OCI-LY3 (cell line): ENCODE measurements around the gene PIP5K1B.
A peak's percentile ranks its signal among the peaks of the same experiment; 100 is the strongest.

ENCODE experiments used
- H2AFZ ChIP-seq: fragments of 200-600, 300-600 bp; shearing (Covaris generic); 2 replicates; pipeline ENCODE4 v1.6.0; 2014; ENCODE audit warnings: antibody characterized with exemption, low read depth, low read length
- H3K27ac ChIP-seq: fragments of 200-600, 300-600 bp; sonication (generic); 2 replicates; pipeline ENCODE4 v1.5.1; 2014; ENCODE audit warnings: mild to moderate bottlenecking, low read length, moderate library complexity, mixed read lengths
- H3K27me3 ChIP-seq: fragments of 200-600, 300-600 bp; sonication (generic); 2 replicates; pipeline ENCODE4 v1.6.1; 2014; ENCODE audit warnings: low read depth, low read length, mixed read lengths
- H3K36me3 ChIP-seq: fragments of 200-600, 300-600 bp; sonication (generic); replicated peaks from 2 replicates; pipeline ENCODE3; 2014; ENCODE audit warnings: low read depth, low read length, mixed read lengths
- H3K4me1 ChIP-seq: fragments of 300-600, 200-600 bp; sonication (generic); 2 replicates; pipeline ENCODE4 v1.6.1; 2014; ENCODE audit warnings: low read length, mixed read lengths
- H3K4me2 ChIP-seq: fragments of 200-600, 300-600 bp; sonication (generic); 2 replicates; pipeline ENCODE4 v1.6.1; 2014; ENCODE audit warnings: low read length, mixed read lengths
- H3K4me3 ChIP-seq: fragments of 300-600, 200-600 bp; sonication (generic); 2 replicates; pipeline ENCODE4 v1.5.1; 2014; ENCODE audit warnings: antibody characterized with exemption, mild to moderate bottlenecking, low read length, moderate library complexity
- H3K79me2 ChIP-seq: fragments of 300-600, 200-600 bp; shearing (Covaris generic); 2 replicates; pipeline ENCODE4 v1.6.1; 2014; ENCODE audit warnings: mild to moderate bottlenecking, low read length, mixed read lengths
- H3K9ac ChIP-seq: fragments of 300-600, 200-600 bp; shearing (Covaris generic); 2 replicates; pipeline ENCODE4 v1.6.0; 2014; ENCODE audit warnings: mild to moderate bottlenecking, low read length, moderate library complexity
- H3K9me3 ChIP-seq: fragments of 200-600, 300-600 bp; shearing (Covaris generic); 2 replicates; pipeline ENCODE4 v1.6.1; 2014; ENCODE audit warnings: low read length, mixed read lengths; ENCODE audit not compliant: insufficient read depth
- H4K20me1 ChIP-seq: fragments of 200-600, 300-600 bp; sonication (generic); 2 replicates; pipeline ENCODE4 v1.6.1; 2016; ENCODE audit warnings: low read length, mixed read lengths; ENCODE audit not compliant: insufficient read depth
- EZH2phosphoT487 ChIP-seq: fragments of 200-600 bp; shearing (Covaris generic); IDR thresholded peaks from 2 replicates; pipeline ENCODE4 v1.6.1; 2018; ENCODE audit warnings: antibody characterized with exemption, mixed run types, low read depth
- TF ChIP-seq, protein P1 (sequence below): fragments of 200-600, 300-600 bp; sonication (generic); IDR thresholded peaks from 2 replicates; pipeline ENCODE4 v1.5.1; 2014; ENCODE audit warnings: antibody characterized with exemption, low read length, low read depth

Gene PIP5K1B

DNA sequence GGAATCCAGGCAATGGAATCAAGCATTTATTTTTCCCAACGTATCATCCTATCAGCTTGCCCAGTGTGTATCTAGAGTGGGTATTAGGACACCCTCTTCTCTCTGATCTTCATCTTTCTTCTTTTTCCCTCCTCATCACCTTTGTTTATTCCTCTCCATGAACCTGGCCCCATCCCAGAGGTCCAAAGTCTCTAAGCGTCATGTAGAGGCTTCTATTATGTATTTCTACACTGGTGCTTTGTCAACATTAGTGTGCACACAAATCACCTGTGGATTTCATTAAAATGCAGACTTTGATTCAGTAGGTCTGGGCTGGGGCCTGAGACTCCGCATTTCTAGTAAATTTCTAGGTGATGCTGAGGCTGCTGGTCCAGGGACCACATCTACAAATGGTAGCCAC lies 19.8 kb upstream of the PIP5K1B start:
- Histone ChIP-seq H3K27ac (no peak overlapping the region), H3K9me3 (no peaks in the 10 kb centered on the region), H3K9ac (no peak overlapping the region), H3K27me3 (peaks cover 62% of the 10 kb centered on the region), H3K4me3 (peak overlapping the region; percentile 42; the same call in 1 of the 2 replicates), H4K20me1 (no peaks in the 10 kb centered on the region), H3K79me2 (no peaks in the 10 kb centered on the region), H3K4me2 (peak overlapping the region; percentile 65), H2AFZ (peak overlapping the region; percentile 88; the same call in 1 of the 2 replicates), H3K36me3 (no peaks in the 10 kb centered on the region), H3K4me1 (peaks cover 11% of the 10 kb centered on the region)
- TF ChIP-seq, protein P1, sequence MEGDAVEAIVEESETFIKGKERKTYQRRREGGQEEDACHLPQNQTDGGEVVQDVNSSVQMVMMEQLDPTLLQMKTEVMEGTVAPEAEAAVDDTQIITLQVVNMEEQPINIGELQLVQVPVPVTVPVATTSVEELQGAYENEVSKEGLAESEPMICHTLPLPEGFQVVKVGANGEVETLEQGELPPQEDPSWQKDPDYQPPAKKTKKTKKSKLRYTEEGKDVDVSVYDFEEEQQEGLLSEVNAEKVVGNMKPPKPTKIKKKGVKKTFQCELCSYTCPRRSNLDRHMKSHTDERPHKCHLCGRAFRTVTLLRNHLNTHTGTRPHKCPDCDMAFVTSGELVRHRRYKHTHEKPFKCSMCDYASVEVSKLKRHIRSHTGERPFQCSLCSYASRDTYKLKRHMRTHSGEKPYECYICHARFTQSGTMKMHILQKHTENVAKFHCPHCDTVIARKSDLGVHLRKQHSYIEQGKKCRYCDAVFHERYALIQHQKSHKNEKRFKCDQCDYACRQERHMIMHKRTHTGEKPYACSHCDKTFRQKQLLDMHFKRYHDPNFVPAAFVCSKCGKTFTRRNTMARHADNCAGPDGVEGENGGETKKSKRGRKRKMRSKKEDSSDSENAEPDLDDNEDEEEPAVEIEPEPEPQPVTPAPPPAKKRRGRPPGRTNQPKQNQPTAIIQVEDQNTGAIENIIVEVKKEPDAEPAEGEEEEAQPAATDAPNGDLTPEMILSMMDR: no peak

DNA sequence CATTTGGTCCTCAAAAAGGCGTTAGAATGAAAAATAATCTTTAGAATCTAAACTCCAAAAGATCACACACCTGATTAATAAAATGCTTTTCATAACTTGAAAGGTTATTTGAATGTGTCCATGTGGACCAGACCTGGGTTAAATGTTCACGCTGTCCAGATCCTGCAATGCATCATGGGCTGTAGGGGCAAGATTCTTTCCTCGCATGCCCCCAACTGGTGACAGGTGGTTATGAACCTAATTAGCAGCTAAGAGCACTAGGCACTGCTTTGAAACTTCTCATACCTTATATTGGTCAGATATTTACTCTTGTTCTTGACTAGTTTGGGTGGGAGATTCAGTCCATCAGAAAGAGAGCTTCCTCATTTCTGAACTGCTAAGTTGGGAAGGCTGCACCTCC lies 19.3 kb upstream of the PIP5K1B start:
- Histone ChIP-seq H3K4me2 (peak overlapping the region; percentile 65), H2AFZ (peak overlapping the region; percentile 88), H3K4me3 (peak overlapping the region; percentile 42), H3K27ac (no peak overlapping the region), H3K9ac (no peak overlapping the region), H3K4me1 (peaks cover 11% of the 10 kb centered on the region), H4K20me1 (no peaks in the 10 kb centered on the region), H3K79me2 (no peaks in the 10 kb centered on the region), H3K27me3 (peaks cover 61% of the 10 kb centered on the region), H3K36me3 (no peaks in the 10 kb centered on the region), H3K9me3 (no peaks in the 10 kb centered on the region)
- TF ChIP-seq, protein P1: peak; percentile 61
- TF ChIP-seq EZH2phosphoT487: no peak

DNA sequence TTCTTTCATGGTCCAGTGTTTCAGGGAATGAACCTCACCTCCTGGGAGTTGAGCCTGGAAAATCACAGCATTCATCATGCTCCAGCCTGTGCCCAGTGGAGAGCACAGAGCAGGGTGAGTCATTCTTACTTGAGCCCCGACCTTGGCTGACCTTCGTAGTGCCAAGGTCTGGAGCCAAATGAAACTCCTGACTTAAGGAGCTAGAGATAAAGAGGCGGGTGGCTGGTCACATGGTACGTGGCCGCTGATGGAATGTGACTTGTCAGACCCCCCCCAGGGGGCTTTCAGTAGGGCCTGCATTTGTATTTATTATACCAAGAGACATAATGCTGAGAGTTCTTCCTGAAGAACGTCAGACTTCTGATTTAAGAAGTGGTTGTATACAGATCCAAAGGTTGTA lies 15.0 kb upstream of the PIP5K1B start:
- Histone ChIP-seq H4K20me1 (no peaks in the 10 kb centered on the region), H3K4me2 (no peak overlapping the region), H3K4me3 (no peak overlapping the region), H3K9ac (no peak overlapping the region), H3K36me3 (no peaks in the 10 kb centered on the region), H3K27ac (no peak overlapping the region), H2AFZ (no peak overlapping the region), H3K79me2 (no peaks in the 10 kb centered on the region), H3K9me3 (no peaks in the 10 kb centered on the region), H3K4me1 (peaks cover 3% of the 10 kb centered on the region; the same call in 1 of the 2 replicates), H3K27me3 (peaks cover 65% of the 10 kb centered on the region)
- TF ChIP-seq EZH2phosphoT487: no peak
- TF ChIP-seq, protein P1: no peak

DNA sequence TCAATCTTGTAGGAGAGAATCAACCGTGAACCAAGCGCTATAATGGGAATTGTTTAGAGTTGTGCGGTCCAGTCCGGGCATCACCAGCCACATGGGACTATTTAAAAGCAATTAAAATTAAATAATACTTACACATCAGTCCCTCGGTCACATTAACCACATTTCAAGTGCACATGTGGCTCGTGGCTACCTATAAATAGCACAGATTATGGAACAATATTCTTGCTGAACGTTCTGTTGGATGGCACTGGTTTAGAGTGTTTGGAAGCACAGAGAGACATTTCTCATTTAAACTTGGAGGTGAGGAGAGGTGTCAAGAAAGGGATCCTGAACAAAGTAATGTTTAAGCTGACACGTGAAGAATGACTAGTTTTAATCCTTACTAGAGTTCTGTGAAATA lies 12.5 kb upstream of the PIP5K1B start:
- Histone ChIP-seq H3K4me3 (no peak overlapping the region), H3K27ac (no peak overlapping the region), H3K36me3 (no peaks in the 10 kb centered on the region), H3K27me3 (peaks cover 82% of the 10 kb centered on the region), H4K20me1 (no peaks in the 10 kb centered on the region), H3K79me2 (no peaks in the 10 kb centered on the region), H3K4me2 (no peak overlapping the region), H3K9me3 (no peaks in the 10 kb centered on the region), H3K9ac (no peak overlapping the region), H2AFZ (no peak overlapping the region), H3K4me1 (no peaks in the 10 kb centered on the region)
- TF ChIP-seq, protein P1: no peak
- TF ChIP-seq EZH2phosphoT487: no peak
